Eye (tissue), 1 donor: ENCODE measurements around the gene GIMAP2.
"Not testable (repeated sequence)": the region's sequence is repeated elsewhere in the genome, so short reads cannot be mapped to it uniquely, and the experiment has no call there.

Experiments used
- DNase-seq: peaks from one replicate; pipeline ENCODE4 v3.0.0-alpha.2; 2015

Gene GIMAP2

DNA sequence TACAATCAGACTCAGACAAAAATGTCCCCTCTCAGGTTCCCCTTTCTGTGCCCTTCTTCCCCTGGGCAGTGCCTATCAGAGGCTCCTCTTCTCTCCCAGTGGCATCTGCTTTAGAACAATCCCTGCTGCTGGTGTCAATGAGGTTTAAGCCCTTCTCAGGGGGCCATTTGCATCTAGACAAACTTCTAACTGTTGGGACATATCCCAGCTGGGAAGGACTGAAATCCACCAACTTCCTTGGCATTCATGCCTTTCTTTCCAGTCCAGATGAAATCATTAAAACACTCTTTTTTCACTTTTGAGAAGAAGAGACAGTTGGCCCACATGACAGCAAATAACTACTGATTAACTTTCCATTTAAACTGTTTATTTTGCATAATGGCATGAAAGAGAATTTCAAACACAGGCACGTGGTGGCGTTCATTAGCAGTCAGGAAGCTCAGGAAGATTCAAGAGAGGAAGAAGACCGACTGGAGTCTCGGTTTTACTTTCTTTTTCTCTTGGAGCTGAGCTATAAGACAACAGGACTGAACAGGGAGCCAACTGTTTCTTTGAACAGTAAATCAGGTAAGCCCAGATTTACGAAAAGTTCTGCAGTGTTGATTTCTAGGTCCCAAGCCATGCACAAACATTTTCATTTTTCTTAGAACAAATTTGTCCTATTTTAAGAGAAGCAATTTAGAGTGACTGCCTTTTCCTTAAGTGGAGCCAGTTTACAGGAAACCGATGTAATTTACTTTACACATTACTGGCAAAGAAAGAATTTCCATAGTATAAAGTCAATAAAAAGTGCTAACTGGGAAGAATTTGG, at the start of gene GIMAP2:
TSS of gene GIMAP2 (plus strand) at position 488 of the 811 bp plus-strand sequence. CDS start 1,354 bp downstream, outside the sequence.
- no peak for DNase-seq

DNA sequence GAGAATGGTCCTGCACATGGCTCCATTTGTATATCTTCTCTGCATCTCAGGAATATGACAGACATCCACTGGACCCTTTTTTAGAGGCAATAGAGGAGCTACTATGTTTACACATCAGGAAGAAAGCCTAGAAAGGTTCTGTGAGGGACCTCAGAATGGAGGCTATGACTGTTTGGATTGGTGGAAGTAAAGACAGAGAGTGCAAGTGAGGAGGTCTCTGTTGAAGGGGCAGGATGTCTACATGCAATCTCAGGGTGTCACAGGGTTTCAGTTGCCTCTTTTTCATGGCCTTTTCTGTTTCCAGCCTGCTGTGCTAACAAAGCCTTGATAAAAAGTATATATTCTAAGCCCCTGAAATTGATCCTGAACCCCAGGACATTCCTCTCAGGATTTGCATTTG, 43.7 kb upstream of the GIMAP2 start:
- DNase-seq, result no peak

DNA sequence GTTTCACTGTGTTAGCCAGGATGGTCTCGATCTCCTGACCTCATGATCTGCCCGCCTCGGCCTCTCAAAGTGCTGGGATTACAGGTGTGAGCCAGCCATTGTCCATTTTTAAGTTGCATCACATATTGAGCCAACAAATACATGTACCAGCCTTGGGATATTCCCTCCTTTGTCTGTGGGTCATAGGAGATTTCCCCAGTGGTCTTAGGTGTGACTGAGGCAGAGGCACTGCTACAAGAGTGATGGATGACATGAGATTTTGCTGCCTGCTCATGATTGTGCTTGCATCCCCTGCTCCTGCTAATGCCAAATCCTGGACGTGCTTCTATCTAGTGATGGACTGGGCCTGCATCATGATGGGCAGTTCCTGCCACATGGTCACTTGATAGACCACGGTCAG, 42.6 kb upstream of the GIMAP2 start:
- no peak for DNase-seq

DNA sequence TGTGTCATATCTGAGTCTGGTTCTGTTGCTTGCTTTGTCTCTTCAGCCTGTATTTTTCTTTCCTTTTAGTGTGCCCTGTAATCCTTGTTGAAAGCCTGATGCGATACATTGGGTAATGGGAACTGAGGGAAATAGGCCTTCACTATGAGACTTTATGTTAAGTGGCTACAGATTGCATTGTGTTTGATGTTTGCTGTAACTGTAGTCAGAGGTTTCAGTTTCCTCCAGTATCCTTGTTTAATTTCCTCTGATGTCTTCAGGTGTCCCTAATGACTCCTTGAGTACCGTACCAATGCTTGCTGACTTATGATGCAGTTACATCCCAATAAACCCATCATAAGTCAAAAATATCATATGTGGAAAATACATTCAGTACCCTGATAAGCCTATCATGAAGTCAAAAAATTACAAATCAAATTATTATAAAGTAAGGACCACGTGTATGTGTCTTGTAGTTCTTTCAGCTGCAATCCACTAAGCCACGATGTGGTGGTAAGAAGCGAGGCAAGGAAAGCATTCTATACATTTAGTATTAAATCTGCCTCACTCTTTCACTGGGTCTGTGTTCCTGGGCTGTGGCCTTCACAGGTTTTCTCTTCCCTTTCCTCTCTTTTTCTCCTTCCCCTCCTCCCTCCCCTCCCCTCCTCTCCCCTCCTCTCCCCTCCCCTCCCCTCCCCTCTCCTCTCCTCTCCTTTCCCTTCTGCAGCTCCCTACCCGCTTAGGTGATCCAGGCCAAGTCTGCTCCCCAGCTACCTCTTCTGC, 40.1 kb upstream of the GIMAP2 start:
- DNase-seq, result no peak

DNA sequence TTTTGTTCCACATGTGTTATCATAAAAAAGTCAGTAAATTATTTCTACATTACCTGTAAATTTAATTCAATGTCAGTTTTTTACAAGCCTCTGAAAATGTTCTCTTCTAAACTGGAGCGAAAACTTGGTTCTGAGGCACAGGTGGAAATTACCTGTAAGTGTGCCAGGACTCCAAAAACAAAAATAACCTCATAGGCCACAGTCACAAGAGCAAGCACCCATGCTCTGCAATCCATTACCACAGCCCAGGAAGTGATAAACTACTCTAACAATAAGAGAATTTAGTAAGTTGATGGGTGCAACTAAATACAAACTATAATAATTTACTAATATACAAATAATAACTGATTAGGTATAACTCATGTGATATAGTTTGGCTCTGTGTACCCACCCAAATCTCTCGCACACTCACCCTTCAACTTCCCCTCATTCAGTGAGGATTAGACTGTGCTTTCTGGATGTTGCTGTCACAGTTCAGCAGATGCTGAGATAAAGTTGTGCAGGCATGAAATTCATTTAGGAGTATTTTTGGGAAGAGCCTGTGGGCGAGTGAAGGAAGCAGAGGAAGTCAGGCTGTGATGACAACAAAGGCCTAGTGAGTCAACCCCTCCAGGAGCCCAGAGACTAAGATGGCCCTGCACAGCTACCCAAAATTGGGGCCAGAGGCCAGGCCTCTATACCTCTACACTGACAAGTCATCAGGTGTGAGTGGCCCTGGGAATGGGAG, 37.0 kb upstream of the GIMAP2 start:
- no peak for DNase-seq

DNA sequence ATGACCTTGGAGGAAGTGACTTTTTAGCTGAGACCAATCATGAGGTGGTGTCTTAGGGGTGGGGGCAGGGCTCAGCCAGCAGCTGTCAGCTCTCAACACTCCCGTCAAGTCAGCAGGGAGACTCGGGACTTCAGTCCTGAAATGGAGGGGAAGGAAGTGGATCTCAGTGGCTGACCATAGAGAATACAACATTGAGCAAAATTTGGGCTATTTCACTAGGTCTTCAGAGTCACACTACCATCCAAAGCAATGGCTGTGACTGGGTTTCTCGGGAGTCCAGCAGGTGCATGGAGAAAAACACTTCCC, 36.5 kb upstream of the GIMAP2 start:
- no peak for DNase-seq

DNA sequence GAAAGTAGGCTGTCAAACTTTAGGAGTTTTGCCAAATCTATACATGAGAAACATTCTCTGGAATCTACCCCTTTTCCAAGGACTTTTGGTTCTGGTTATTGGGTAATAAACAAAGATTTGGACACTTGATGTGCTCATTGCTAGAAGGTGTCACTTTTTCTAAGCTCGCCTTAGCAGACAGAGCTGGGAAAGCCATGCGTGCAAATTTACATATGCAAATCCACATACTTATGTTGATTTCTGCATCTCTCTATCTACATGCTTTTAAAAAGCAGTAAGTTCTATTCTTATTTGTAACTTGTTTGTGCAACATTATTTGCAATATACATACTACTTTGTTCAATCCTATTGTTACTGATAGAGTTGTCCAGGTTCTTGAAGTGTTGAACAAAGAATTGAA, 30.8 kb upstream of the GIMAP2 start:
- DNase-seq, result no peak

DNA sequence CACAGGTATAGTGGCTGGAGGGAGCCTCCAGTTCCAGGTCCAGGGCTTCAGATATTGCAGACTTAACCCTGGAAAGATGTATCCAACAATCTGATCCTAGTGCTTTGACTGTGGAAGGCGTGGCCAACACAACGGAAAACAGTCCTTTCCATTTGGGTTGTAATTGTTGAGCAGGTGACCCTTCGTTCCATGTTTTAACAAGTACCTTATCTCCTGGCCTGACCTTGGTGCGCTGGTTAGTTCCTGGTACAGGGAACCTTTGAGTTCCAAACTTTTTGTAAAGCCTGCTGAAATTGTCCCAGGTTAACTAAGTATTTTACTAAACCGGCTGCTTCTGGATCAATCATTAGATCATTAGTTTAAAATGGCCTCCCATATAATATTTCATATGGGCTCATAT, 29.5 kb upstream of the GIMAP2 start:
- DNase-seq, result no peak

DNA sequence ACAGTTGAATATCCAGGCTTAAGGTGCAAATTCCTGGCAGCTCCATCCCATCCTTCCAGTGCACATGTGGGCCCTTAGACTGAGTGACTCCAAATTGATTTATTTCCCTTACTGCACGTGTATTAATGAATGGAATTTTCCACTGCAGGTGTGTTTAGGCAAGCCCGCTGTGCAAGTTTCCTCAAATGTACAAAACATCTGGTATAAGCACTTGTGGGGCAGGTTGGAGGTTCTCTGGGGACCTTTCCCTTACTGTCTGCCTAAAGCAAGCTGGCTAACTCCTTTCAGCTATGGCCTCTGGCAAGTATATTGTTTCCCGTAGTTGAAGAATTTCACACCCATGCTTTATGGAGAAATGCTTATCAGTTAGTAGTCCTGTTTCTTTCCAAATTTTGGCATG, 28.0 kb upstream of the GIMAP2 start:
- DNase-seq, result no peak

DNA sequence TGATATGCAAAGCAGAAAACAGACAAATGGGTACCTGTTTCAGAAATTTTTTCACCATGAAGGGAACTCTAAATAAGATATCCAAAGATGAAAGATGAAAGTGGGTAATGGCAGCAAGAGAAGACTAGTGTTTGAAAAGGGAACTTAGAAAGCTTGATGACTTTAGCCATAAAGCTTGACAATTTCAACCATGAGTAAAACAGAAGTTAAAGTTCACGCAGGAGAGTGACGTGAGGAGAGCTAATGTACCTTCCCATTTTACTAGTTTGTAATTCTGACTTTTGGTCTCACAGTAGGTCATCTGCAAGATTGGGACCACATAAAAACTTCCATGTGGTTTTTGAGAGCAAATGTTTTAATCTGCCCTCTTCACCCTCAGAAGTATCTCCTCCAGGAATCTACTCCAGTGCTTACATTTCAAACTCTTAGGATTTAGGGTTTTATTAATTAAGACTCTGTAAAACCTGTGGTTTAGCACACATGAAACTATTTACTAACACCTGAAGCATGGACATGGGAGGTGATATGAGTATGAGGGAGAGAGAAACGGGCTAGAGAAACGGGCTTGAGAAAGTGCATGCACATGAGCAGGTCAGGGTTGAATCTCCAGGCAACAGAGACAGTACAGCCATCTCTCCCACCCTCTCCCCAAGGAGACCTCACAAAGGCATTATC, 24.4 kb upstream of the GIMAP2 start:
- DNase-seq, result no peak

DNA sequence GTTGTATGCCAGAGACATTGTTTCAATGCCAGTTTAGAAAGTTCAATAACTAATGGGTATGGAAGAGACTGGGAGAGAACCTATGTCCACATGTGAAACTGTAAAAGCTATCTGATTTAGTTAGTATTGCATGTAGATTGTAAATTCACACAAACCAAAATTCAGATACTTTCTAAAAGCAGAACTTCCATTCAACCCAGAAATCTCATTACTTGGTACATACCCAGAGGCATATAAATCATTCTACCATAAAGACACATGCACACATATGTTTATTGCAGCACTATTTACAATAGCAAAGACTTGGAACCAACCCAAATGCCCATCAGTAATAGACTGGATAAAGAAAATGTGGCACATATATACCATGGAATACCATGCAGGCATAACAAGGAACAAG, 22.7 kb upstream of the GIMAP2 start:
- DNase-seq, result not testable (repeated sequence)

DNA sequence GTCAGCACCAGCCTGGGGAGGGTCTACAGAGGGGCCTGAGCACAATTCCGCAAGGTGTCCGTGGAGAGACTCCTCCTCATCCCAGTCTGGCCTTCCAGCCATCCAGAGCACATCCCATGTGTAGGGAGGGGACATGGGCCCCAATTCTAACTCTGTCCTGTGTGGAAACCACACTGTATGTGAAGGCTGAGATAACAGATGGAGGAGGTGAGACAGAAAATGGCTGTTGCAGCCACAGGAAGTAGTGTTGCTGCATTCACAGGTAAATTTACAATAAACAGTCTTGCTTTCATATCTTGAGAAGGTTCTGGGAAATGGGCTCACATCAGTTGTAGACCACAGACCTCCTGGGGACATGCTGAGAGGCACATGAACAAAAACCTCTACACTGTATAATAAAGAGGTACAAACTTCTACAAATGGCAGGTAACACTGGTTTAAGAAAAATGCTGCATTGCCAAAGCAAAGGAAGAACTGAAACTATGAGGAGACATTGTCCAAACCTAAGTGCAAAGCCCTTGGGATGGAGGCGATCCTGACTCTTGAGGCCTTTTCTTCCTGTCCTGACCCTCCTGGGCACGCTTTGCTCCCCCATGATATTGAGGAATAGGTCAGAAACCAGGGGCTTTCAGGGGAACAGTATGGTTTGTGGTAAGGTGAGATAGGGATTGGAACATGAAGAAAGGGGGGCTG, 21.6 kb upstream of the GIMAP2 start:
- no peak for DNase-seq

DNA sequence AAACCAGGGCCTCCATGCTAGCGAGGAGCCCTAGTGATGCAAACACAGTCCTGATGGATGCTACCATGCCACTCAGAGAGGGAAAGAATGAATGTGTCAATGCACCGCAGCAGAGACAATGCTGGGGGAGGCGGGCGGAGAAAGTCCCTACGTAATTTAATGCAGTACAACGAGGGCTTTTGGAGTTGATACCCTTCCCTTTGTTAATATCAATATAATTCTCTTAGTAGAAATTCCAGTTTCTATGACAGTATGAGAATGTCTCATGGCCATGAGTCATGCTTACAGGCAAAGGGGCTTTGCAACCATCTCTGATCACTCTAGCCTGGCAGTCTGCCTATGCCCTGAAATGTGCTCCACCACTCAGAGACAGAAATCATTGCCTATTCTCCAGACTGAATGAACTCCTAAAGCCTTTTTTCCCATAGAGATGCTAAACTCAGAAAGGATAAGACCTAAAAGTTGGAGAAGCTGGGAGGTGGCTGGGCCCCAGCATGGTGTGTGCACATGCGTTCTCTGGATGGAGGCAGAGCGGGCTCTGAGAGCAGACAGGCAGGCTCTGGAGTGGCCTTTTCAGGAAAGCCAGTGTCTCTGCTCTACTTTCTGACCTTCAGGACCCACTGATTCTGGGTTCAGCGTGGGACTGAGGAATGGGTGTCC, 20.3 kb upstream of the GIMAP2 start:
- DNase-seq, result no peak

DNA sequence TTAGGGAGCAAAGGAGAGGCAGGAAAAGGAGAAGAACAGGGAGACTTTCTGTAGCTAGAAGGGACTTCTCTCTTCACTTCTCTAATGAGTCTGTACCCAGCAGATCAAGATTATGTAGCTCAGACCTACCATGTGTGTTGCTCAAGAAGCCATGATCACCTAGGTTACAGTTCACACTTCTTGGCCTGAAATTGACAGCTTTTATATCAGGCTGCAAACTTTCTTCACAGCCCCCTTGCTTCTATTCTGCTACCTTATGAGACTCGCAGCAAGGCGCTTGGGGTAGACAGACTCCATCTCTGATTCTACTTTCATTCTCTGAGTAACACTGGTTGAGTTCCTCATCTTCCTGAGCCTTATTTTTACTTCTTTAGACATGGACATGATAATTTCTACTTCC, 19.6 kb upstream of the GIMAP2 start:
- no peak for DNase-seq

DNA sequence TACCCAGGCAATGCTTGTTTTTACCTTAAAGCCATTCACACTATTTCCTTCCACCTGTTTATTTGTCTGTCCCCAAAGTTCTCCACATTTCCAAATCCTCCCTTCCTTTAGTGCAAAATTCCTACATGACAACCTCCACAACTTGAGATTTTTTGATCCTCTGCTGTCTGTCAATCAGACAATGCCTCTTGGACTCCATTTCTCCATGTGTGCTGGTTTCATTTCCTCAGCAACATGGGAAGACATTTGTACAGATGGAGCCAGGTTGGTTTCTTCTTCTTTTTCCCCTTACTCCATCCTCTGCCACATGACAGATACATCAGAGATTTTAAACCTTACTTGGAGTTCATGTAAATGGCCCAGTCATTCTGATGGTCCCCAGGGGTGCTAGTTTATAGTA, 19.1 kb upstream of the GIMAP2 start:
- DNase-seq, result no peak

DNA sequence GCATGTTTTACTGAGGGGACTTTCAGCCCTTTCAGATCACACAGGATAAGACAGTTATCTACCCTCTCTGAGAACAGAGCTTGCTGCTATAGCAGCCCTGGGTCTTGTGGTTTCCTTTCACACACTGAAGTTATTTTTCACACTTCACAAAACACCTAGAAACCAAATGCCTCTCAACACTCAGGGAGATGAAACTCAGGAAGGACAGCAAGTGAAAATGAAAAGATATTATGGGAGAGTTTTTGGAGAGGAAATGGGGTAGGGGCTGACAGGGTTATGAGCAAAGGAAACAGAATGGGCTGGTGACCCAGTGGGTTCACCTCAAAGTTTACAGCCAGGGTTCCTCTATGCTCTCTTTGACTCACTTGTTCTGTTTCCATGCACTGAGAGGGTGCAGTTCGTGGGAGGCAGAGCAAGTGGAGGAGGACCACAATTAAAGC, 17.0 kb upstream of the GIMAP2 start:
- DNase-seq, result no peak

DNA sequence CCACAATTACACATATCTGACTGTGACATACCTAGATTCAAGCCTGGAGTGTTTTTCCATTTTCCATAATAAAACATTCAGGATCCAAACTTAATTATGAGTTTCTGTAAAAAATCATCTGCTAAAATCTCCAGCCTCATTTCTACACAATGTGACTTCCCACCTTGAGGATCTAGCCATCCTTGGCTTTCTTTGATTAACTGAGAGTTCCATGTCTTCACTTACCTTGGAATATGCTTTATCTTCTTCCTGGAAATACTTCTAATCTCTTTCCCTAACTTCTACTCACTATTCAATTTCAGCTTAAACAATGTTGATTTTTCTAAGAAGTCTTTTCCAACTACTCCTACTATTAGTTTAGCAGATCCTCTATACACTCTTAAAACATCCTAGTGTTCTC, 16.5 kb upstream of the GIMAP2 start:
- no peak for DNase-seq

DNA sequence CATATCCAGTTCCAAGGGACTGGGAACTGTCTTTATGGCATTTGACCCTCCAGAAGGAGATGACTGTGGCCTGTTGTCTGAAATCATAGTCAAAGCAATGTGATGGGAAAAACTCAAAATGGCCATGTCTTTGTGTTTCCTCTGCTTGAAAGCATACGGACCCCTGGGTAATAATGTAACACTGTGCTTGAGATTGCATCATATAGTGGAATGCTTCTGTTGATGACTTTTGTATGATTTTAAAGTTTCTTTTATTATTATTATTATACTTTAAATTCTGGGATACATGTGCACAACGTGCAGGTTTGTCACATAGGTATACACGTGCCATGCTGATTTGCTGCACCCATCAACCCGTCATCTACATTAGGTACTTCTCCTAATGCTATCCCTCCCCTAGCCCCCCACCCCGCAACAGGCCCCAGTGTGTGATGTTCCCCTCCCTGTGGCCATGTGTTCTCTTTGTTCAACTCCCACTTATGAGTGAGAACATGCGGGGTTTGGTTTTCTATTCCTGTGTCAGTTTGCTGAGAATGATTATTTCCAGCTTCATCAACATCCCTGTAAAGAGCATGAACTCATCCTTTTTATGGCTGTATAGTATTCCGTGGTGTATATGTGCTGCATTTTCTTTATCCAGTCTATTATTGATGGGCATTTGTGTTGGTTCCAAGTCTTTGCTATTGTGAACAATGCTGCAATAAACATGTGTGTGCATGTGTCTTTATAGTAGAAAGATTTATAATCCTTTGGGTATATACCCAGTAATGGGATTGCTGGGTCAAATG, 13.5 kb upstream of the GIMAP2 start:
- not testable (repeated sequence) for DNase-seq

DNA sequence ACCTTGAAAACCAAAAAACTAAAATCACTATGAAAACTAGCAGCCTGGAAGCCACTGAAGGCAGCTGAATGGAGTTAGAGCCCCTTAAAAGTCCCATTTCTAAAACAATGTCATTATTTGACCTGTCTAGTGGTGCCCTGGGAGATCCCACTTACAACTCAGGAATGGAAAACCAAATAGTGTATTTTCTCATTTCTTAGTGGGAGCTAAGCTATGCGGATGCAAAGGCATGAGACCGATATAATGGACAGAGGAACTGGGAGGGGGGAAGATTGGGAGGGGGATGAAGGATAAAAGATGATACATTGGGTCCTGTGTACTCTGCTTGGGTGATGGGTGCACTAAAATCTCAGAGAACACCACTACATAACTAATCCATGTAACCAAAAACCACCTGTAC, 9.8 kb upstream of the GIMAP2 start:
- no peak for DNase-seq

DNA sequence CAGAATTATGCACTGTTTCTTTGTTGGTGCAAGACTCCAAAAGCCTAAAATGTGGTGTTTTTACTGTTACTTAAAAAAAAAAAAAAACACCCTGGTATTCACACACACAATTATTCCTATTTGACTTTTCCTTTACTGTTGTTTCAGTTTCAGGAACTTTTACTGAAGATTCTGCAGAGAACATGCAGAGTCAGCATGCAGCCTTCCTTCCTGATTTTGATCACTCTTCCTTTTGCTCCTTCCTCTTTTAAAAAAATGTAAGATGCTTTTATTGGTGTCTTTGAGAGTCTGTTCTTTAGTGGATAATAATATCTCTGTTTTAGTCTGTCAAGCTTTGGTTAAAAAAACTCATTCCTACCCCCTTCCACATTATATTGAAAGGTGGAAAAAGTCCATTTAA, 9.2 kb upstream of the GIMAP2 start:
- not testable (repeated sequence) for DNase-seq

DNA sequence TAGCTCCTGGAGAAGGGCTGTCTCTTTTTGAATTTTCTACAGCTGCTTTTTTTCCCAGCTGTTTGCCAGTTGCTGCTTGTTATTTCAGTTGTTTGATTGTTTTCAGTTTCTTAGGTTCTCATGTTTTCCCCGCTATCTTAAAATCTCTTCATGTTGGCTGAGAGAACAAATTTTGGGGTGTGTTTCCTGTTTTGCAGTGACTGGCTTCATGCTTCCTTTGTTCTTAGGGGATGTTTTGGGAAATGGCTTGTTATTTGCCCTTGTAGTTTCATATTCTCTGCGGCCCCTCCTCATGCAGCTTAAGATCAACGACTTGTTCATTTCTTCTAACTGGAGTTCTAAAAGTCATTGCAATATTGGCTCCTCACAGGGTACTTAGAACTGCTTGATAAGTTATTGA, 8.7 kb upstream of the GIMAP2 start:
- not testable (repeated sequence) for DNase-seq
